Stimulated activated CD4-positive, alpha-beta T cell treated with anti-CD3 and anti-CD28 coated beads, Interleukin-4, amount 100 ng/mL, for 24 hours (primary cell): ENCODE measurements around the gene FAM162A.
"Not testable (repeated sequence)": the region's sequence is repeated elsewhere in the genome, so short reads cannot be mapped to it uniquely, and the experiment has no call there.

Experiments used
- DNase-seq: peaks from one replicate; pipeline ENCODE4 v3.0.0-alpha.2; 2020

FAM162A gene

GRCh38 chr3:122427857-122428471 is 44.0 kb downstream of the FAM162A start:
- DNase-seq, result no peak

GRCh38 chr3:122430371-122430770 is 46.4 kb downstream of the FAM162A start:
- DNase-seq, result no peak

GRCh38 chr3:122435950-122436349 is 52.0 kb downstream of the FAM162A start:
- no peak for DNase-seq

GRCh38 chr3:122443090-122443489 is 59.1 kb downstream of the FAM162A start:
- DNase-seq, result no peak

GRCh38 chr3:122443762-122444490 is 59.9 kb downstream of the FAM162A start:
- DNase-seq, result not testable (repeated sequence)

- DNase-seq, result not testable (repeated sequence)
These were observed 60.5 kb downstream of the FAM162A start for GRCh38 chr3:122444491-122444887.

GRCh38 chr3:122448218-122448617 is 64.2 kb downstream of the FAM162A start:
- DNase-seq, result not testable (repeated sequence)

- DNase-seq, result no peak
These were observed 67.4 kb downstream of the FAM162A start for GRCh38 chr3:122451371-122451770.

- no peak for DNase-seq
These were observed 72.1 kb downstream of the FAM162A start for GRCh38 chr3:122456074-122456473.

- DNase-seq, result no peak
These were observed 73.7 kb downstream of the FAM162A start for GRCh38 chr3:122457706-122458105.

- no peak for DNase-seq
These were observed 75.0 kb downstream of the FAM162A start for GRCh38 chr3:122458992-122459391.

GRCh38 chr3:122461806-122462205 is 77.8 kb downstream of the FAM162A start:
- DNase-seq, result no peak
